ENCODE data around the gene GTF2IRD1.
"Not testable (repeated sequence)": the region's sequence is repeated elsewhere in the genome, so short reads cannot be mapped to it uniquely, and the experiment has no call there.

The GTF2IRD1 gene

GRCh38 chr7:74519395-74519794 is 65.7 kb downstream of the GTF2IRD1 start:
- no peaks in the 10 kb centered on the region for H3K27me3 ChIP-seq (ENCODE audit: control insufficient read depth, insufficient read depth, low read length)
- H3K9ac ChIP-seq (ENCODE audit: low read depth, low read length), result no peak overlapping the region
- H3K27ac ChIP-seq (ENCODE audit: low read depth, low read length), result no peak overlapping the region
- H3K4me1 ChIP-seq (ENCODE audit: control insufficient read depth, insufficient read depth, low read length), result no peaks in the 10 kb centered on the region
- no peak overlapping the region for H3K4me3 ChIP-seq (ENCODE audit: low read depth, low read length)
- peaks cover 61% of the 10 kb centered on the region for H3K36me3 ChIP-seq (ENCODE audit: control insufficient read depth, insufficient read depth, low read length)
- no peaks in the 10 kb centered on the region for H3K9me3 ChIP-seq (ENCODE audit: control insufficient read depth, insufficient read depth, low read length)

- no peak overlapping the region for H3K4me3 ChIP-seq (ENCODE audit: low read depth, low read length)
- H3K9me3 ChIP-seq (ENCODE audit: control insufficient read depth, insufficient read depth, low read length), result no peaks in the 10 kb centered on the region
- peaks cover 48% of the 10 kb centered on the region for H3K36me3 ChIP-seq (ENCODE audit: control insufficient read depth, insufficient read depth, low read length)
- no peak overlapping the region for H3K9ac ChIP-seq (ENCODE audit: low read depth, low read length)
- H3K27me3 ChIP-seq (ENCODE audit: control insufficient read depth, insufficient read depth, low read length), result no peaks in the 10 kb centered on the region
- H3K27ac ChIP-seq (ENCODE audit: low read depth, low read length), result no peak overlapping the region
- peaks cover 3% of the 10 kb centered on the region; the same call in 1 of the 2 replicates for H3K4me1 ChIP-seq (ENCODE audit: control insufficient read depth, insufficient read depth, low read length)
Measured at GRCh38 chr7:74521855-74522254, 68.1 kb downstream of the GTF2IRD1 start.

DNA sequence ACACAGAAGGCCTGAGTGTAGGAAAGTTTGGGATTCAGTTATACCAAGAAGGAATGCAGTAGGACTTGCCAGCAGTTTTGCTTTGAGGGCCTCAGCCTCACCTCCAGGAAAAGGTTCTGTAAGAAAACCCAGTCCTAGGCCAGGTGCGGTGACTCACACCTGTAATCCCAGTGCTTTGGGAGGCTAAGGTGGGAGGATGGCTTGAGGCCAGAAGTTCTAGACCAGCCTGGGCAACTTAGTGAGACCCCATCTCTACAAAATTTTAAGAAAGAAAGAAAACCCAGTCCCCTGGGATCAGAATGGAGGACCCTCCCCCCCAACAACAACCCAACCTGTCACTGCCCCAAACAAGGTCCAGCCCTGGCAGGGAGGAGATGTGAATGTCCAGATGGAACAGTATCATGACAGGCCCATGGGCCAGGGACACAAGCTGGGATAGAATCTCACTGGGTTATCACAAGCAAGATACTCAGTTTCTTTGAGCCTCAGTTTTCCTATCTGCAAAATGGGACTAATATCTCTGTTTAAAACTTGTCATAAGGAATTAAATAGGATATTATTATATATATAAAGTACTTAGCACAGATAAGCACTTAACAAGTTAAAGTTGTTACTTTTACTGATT is 68.7 kb downstream of the GTF2IRD1 start:
- Histone ChIP-seq H3K36me3 (ENCODE audit: control insufficient read depth, insufficient read depth, low read length) (peaks cover 48% of the 10 kb centered on the region), H3K9me3 (ENCODE audit: control insufficient read depth, insufficient read depth, low read length) (no peaks in the 10 kb centered on the region), H3K4me3 (ENCODE audit: low read depth, low read length) (no peak overlapping the region), H3K4me1 (ENCODE audit: control insufficient read depth, insufficient read depth, low read length) (peaks cover 3% of the 10 kb centered on the region; the same call in 1 of the 2 replicates), H3K27ac (ENCODE audit: low read depth, low read length) (no peak overlapping the region), H3K9ac (ENCODE audit: low read depth, low read length) (no peak overlapping the region), H3K27me3 (ENCODE audit: control insufficient read depth, insufficient read depth, low read length) (no peaks in the 10 kb centered on the region)

DNA sequence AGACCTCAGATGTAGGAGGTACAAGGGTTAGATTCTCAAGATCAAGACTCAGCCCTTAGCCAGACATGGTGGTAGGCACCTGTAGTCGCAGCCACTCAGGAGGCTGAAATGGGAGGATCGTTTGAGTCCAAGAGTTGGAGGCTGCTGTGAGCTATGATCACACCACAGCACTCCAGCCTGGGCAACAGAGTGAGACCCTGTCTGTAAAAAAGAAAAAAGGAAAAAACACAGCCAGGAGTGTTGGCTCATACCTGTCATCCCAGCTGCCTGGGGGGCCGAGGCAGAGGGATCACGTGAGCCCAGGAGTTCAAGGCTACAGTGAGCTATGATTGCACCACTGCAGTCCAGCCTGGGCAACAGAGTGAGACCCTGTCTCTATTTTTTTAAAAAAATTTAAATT is 69.3 kb downstream of the GTF2IRD1 start:
- no peaks in the 10 kb centered on the region for H3K9me3 ChIP-seq (ENCODE audit: control insufficient read depth, insufficient read depth, low read length)
- no peak overlapping the region for H3K9ac ChIP-seq (ENCODE audit: low read depth, low read length)
- no peak overlapping the region for H3K27ac ChIP-seq (ENCODE audit: low read depth, low read length)
- peaks cover 3% of the 10 kb centered on the region; the same call in 1 of the 2 replicates for H3K4me1 ChIP-seq (ENCODE audit: control insufficient read depth, insufficient read depth, low read length)
- no peak overlapping the region for H3K4me3 ChIP-seq (ENCODE audit: low read depth, low read length)
- H3K27me3 ChIP-seq (ENCODE audit: control insufficient read depth, insufficient read depth, low read length), result no peaks in the 10 kb centered on the region
- peaks cover 45% of the 10 kb centered on the region for H3K36me3 ChIP-seq (ENCODE audit: control insufficient read depth, insufficient read depth, low read length)

DNA sequence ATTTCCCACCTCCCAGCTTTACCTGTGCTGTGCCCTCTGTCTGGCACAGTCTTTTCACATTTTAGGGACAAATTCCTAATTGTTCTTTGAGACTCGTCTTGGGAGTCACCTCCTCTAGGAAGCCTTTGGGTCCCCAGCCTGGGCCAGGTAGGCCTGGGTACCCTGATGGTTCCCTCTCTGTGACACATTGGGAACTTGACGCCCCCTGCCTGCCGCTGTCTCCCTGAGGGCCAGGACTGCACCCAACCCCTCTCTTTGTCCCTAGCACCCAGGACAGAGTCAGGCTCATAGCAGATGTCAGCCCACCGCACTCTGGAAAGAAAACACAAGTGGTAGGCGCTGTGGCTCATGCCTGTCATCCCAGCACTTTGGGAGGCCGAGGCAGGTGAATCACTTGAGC is 71.4 kb downstream of the GTF2IRD1 start:
- H3K27me3 ChIP-seq (ENCODE audit: control insufficient read depth, insufficient read depth, low read length), result no peaks in the 10 kb centered on the region
- no peak overlapping the region for H3K9ac ChIP-seq (ENCODE audit: low read depth, low read length)

DNA sequence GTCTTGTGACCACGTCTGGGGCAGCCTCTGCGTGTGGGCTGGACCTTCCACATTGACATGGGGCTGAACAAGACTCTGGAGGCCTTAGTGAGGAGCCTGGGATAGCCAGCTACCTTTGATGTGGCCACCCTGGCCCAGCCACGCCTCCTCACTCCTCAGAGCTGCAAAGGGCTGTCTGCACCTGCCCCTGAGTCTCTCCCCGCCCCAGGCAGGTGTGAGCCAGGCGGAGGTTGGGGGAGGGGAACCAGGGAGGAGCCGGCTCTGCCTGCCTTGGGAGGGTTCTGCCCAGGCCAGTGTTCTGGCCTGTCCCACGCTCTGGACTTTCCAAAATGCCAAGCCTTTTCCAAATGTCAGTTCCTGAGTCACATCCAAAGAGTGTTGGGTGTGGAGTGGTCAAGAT is 72.2 kb downstream of the GTF2IRD1 start:
- H3K9ac ChIP-seq (ENCODE audit: low read depth, low read length), result no peak overlapping the region

More for the DNA sequence above, 71.4 kb downstream of the GTF2IRD1 start:
- Histone ChIP-seq H3K9me3 (ENCODE audit: control insufficient read depth, insufficient read depth, low read length) (no peaks in the 10 kb centered on the region), H3K4me1 (ENCODE audit: control insufficient read depth, insufficient read depth, low read length) (peaks cover 3% of the 10 kb centered on the region; the same call in 1 of the 2 replicates), H3K4me3 (ENCODE audit: low read depth, low read length) (no peak overlapping the region), H3K36me3 (ENCODE audit: control insufficient read depth, insufficient read depth, low read length) (peaks cover 38% of the 10 kb centered on the region), H3K27ac (ENCODE audit: low read depth, low read length) (no peak overlapping the region)

GRCh38 chr7:74526780-74527179 is 73.1 kb downstream of the GTF2IRD1 start:
- H3K9ac ChIP-seq (ENCODE audit: low read depth, low read length), result no peak overlapping the region
- peaks cover 39% of the 10 kb centered on the region for H3K36me3 ChIP-seq (ENCODE audit: control insufficient read depth, insufficient read depth, low read length)
- H3K27me3 ChIP-seq (ENCODE audit: control insufficient read depth, insufficient read depth, low read length), result no peaks in the 10 kb centered on the region

More for the DNA sequence above, 72.2 kb downstream of the GTF2IRD1 start:
- Histone ChIP-seq H3K36me3 (ENCODE audit: control insufficient read depth, insufficient read depth, low read length) (peaks cover 41% of the 10 kb centered on the region), H3K4me3 (ENCODE audit: low read depth, low read length) (no peak overlapping the region), H3K27me3 (ENCODE audit: control insufficient read depth, insufficient read depth, low read length) (no peaks in the 10 kb centered on the region), H3K27ac (ENCODE audit: low read depth, low read length) (no peak overlapping the region), H3K4me1 (ENCODE audit: control insufficient read depth, insufficient read depth, low read length) (peaks cover 3% of the 10 kb centered on the region; the same call in 1 of the 2 replicates), H3K9me3 (ENCODE audit: control insufficient read depth, insufficient read depth, low read length) (no peaks in the 10 kb centered on the region)

GRCh38 chr7:74527842-74528241 is 74.1 kb downstream of the GTF2IRD1 start:
- no peak overlapping the region for H3K9ac ChIP-seq (ENCODE audit: low read depth, low read length)
- no peak overlapping the region for H3K27ac ChIP-seq (ENCODE audit: low read depth, low read length)
- no peak overlapping the region for H3K4me3 ChIP-seq (ENCODE audit: low read depth, low read length)
- H3K36me3 ChIP-seq (ENCODE audit: control insufficient read depth, insufficient read depth, low read length), result peaks cover 36% of the 10 kb centered on the region
- H3K4me1 ChIP-seq (ENCODE audit: control insufficient read depth, insufficient read depth, low read length), result peaks cover 3% of the 10 kb centered on the region; the same call in 1 of the 2 replicates
- H3K27me3 ChIP-seq (ENCODE audit: control insufficient read depth, insufficient read depth, low read length), result no peaks in the 10 kb centered on the region
- no peaks in the 10 kb centered on the region for H3K9me3 ChIP-seq (ENCODE audit: control insufficient read depth, insufficient read depth, low read length)

More at GRCh38 chr7:74526780-74527179, 73.1 kb downstream of the GTF2IRD1 start:
- Histone ChIP-seq H3K27ac (ENCODE audit: low read depth, low read length) (no peak overlapping the region), H3K4me1 (ENCODE audit: control insufficient read depth, insufficient read depth, low read length) (peaks cover 3% of the 10 kb centered on the region; the same call in 1 of the 2 replicates), H3K9me3 (ENCODE audit: control insufficient read depth, insufficient read depth, low read length) (no peaks in the 10 kb centered on the region), H3K4me3 (ENCODE audit: low read depth, low read length) (no peak overlapping the region)

DNA sequence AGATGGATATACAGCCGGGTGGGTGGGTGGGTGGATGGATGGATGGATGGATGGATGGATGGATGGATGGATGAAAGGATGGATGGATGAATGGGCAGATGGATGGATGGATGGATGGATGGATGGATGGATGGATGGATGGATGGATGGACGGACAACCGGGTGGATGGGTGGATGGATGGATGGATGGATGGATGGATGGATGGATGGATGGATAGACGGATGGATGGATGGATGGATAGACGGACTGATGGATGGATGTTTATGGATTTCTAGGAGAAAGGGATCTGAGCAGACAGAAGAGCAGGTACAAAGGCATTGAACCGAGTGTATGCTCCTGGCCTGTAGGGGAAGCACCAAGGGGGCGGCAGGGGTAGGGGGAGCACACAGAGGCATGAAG is 75.1 kb downstream of the GTF2IRD1 start:
- not testable (repeated sequence) for H3K27ac ChIP-seq (ENCODE audit: low read depth, low read length); H3K27me3 ChIP-seq (ENCODE audit: control insufficient read depth, insufficient read depth, low read length); H3K4me1 ChIP-seq (ENCODE audit: control insufficient read depth, insufficient read depth, low read length); H3K4me3 ChIP-seq (ENCODE audit: low read depth, low read length); H3K9ac ChIP-seq (ENCODE audit: low read depth, low read length); H3K9me3 ChIP-seq (ENCODE audit: control insufficient read depth, insufficient read depth, low read length)
- H3K36me3 ChIP-seq (ENCODE audit: control insufficient read depth, insufficient read depth, low read length), result peaks cover 35% of the 10 kb centered on the region

- no peaks in the 10 kb centered on the region for H3K4me1 ChIP-seq (ENCODE audit: control insufficient read depth, insufficient read depth, low read length)
- no peaks in the 10 kb centered on the region for H3K27me3 ChIP-seq (ENCODE audit: control insufficient read depth, insufficient read depth, low read length)
- no peaks in the 10 kb centered on the region for H3K9me3 ChIP-seq (ENCODE audit: control insufficient read depth, insufficient read depth, low read length)
- no peak overlapping the region for H3K27ac ChIP-seq (ENCODE audit: low read depth, low read length)
- H3K36me3 ChIP-seq (ENCODE audit: control insufficient read depth, insufficient read depth, low read length), result peaks cover 28% of the 10 kb centered on the region
- no peak overlapping the region for H3K4me3 ChIP-seq (ENCODE audit: low read depth, low read length)
- no peak overlapping the region for H3K9ac ChIP-seq (ENCODE audit: low read depth, low read length)
Measured at GRCh38 chr7:74535951-74536356, 82.2 kb downstream of the GTF2IRD1 start.

DNA sequence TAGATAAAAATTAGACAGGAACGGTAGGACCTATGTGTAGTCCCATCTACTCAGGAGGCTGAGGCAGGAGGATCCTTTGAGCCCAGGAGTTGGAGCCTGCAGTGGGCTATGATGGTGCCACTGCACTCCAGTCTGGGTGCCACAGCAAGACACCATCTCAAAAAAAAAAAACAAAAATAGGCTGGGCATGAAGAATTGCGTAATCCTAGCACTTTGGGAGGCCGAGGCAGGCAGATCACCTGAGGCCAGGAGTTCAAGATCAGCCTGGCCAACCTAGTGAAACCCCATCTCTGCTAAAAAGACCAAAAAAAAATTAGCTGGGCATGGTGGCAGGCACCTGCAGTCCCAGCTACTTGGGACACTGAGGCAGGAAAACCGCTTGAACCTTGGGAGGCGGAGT is 88.2 kb downstream of the GTF2IRD1 start:
- peaks cover 39% of the 10 kb centered on the region for H3K36me3 ChIP-seq (ENCODE audit: control insufficient read depth, insufficient read depth, low read length)
- not testable (repeated sequence) for H3K9ac ChIP-seq (ENCODE audit: low read depth, low read length); H3K4me3 ChIP-seq (ENCODE audit: low read depth, low read length); H3K9me3 ChIP-seq (ENCODE audit: control insufficient read depth, insufficient read depth, low read length); H3K27me3 ChIP-seq (ENCODE audit: control insufficient read depth, insufficient read depth, low read length); H3K27ac ChIP-seq (ENCODE audit: low read depth, low read length); H3K4me1 ChIP-seq (ENCODE audit: control insufficient read depth, insufficient read depth, low read length)

Measured in HUES48 (cell line).